ENCODE data around the gene NMRK2.

- TF ChIP-seq CTCF (conservative IDR thresholded peaks at IDR 0.05; ENCODE audit: low read length) (no peak), EZH2phosphoT487 (IDR thresholded peaks at IDR 0.05; ENCODE audit: borderline replicate concordance) (no peak)
Observed at GRCh38 chr19:3944018-3944721, 11.3 kb downstream of the NMRK2 start.

Measured in Loucy (cell line).